Jurkat, Clone E6-1 (cell line): ENCODE data around the gene KIF6.

ENCODE experiments used
- DNase-seq: peaks from one replicate; pipeline ENCODE4 v3.0.0-alpha.2; 2011; ENCODE audit warnings: low read depth, low spot score
- H3K4me3 ChIP-seq: 2 replicates; pipeline ENCODE4 v1.5.1; 2011; ENCODE audit warnings: mild to moderate bottlenecking, low read length, control low read depth, moderate library complexity

The KIF6 gene

DNA sequence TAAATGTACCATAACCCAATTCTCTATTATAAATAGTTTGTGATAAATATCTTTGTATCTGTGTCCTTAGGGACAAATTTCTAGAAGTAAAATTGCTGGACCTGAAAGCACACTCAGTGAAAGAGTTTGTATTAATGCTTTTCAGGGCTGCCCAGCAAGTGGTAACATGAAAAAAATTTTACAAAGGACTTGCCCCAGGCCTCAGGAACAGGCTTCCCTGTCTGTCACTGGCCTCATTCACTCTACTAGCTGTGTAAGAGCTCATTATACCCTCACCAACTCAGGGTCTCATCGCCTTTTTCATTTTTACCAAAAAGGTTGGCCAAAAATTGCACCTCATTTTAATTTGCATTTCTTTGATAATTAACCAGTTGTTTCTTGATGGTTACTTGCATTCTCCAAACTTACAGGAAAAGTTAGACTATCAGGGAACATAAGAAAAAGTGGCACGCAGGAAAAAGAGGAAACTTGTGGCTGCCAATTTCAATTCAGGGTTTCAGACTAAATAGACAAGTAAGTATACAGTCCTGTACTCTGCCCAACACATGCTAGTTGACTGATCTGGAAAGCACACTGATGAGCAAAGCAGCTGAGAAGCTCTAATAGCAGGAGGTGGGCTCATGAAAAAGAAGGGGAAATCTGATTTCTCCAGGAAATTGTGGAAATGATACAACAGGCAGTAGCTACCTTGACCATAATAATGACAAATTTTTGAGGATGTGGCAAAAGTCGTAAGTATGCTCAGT is 161.5 kb downstream of the KIF6 start:
- DNase-seq, result no peak
- H3K4me3 ChIP-seq, result no peak overlapping the region

DNA sequence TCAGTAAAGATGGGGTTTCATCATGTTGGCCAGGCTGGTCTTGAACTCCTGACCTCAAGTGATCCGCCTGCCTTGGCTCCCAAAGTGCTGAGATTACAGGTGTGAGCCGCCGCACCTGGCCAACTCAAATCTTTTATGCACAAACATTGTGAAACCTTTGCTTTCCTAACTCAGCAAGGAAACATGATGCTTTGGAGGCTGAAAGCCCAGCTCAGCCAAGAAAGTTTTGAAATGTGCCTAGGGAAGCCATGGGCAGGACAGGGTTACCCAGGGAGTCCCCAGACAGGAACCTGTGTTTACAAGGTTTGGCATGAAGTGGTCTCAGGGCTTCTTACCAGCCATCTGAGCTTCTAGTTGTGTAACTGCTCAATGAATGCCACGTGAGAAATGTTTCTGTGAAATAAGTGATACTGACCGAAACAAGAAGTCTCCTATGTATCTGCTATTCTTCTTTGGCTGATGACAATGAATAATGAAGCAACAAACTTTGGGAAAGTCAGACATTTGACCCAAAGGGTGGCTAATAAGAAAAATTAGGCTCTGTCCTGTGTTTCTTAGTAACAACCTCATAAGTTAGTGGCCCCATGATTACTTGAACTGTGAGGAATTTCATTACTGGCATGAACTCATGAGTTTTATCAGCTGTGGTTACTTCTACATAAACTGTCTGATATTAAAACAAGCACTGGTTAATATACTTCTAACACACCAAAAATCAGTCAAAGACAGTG is 163.5 kb downstream of the KIF6 start:
- H3K4me3 ChIP-seq, result no peak overlapping the region
- DNase-seq, result no peak

DNA sequence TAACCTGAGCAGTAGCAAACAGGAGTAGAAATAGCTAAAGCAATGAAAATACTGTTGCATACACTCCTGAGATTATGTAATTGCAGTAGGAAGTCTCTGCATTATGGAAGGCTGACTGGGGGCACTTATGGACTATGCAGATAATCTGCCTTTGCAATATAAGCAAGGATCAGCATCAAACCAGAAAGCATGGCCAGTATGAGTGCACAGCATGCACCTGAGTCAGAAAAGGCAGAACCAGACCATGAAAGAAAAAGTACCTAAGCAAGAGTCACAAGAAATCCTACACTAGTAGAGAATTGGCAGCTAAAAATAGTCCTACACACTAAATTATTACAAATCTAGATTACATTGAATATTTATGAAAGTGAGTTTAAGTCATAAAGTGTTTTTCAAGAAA is 164.3 kb downstream of the KIF6 start:
- no peak for DNase-seq
- H3K4me3 ChIP-seq, result no peak overlapping the region

DNA sequence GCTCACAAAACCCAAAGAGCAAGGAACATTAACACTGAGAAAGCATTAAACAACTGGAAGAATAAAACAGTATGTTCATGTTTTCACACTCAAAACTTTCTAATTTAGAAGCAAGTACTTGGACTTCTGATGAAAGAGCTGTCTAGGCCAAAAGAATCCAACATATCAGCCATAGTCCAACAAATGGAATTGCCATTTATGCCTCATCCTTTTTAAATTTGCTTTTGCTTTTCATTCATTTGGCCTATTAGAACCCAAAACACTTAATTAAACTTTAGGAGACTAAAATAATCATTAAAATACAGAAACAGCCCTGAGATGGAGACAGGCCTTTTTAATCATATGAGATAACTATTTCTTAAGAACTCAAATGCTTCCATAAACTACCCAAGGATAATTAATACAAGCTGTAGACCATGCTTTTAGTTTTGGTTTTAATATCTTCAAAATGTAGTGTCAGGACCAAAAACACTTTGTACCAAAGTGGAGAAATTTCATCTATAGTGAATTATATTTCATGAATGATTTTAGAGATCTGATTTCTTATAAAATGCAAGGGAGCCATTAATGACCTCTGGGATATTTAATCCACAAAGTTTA is 166.5 kb downstream of the KIF6 start:
- H3K4me3 ChIP-seq, result no peak overlapping the region
- no peak for DNase-seq

DNA sequence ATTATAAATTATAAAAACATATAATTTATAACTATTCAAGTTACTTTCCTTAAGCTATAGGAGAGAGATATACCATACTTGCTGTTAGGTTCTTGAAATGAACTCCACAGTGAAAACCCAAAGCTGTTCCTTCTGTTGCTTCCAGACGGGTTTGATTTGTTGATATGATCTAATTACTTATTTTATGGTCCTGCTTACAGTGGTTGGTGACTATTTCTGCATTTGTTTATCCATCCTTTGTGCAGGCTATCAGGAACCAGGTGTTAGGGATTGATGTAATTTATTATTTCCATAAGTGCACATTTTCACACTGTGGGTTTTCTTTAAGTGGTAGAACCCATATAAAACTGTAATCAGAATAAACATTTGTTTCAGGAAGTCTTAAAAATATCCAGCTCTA is 167.1 kb downstream of the KIF6 start:
- H3K4me3 ChIP-seq, result no peak overlapping the region
- DNase-seq, result no peak

DNA sequence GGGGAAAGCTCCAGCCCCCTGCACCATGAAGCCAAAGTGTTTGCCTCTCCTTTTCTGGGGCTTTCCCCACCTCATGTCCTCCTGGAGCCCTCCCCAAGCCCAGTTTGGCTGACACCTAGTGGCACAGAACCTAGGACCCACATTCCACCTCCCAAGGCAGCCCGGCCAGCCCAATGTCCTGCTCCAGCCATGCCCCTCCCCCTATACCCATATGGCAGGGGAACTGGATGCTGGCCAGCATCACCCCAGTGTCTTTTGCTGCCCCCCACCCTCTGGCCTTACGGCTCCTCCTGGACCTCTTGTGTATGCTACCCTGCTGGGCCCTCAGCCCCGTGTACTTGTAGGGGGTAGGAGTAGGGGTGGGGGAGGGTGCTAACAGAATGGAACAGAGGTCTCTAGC is 170.1 kb downstream of the KIF6 start:
- no peak for DNase-seq
- no peak overlapping the region for H3K4me3 ChIP-seq

DNA sequence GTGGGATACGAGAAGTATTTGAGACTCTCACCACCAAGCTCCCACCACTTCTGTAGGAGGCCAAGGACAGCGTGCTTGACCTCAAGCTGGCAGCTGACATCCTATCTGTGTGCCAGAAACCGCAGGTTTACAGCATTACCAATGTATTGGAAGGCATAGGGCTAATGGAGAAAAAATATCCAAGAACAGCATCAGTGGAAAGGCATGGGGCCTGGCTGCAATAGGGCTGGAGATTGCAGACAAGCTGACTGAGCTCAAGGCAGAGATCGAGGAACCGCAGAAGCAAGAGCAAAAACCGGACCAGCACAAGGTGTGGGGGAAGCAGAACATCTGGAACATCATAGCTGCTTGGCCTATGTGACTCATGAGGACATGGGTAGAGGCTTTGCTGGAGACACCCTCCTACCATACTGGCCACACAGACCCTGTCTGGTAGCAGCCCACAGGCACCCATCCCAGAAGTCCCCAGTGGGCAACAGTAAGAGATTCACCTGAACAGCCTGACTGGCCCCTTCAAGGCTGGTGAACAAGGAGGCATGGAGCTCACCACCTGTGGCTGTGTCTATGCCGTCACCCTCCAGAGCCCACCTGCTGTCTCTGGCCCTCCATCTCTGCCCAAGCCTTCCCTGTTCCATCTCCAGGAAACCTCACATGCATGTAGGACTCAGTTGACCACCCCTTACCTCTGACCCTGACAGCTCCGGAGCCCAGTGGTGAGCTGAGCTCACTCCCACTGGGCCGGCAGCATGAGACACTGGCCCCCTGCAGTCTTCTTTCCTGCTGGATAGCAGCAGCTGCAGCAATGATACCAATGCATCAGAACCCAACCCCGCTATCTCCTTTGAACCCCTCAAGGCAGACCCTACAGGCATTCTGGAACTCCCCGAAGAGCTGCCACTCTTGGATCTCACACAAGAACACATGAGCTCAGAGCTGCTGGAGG is 171.1 kb downstream of the KIF6 start:
- no peak overlapping the region for H3K4me3 ChIP-seq
- DNase-seq, result no peak

DNA sequence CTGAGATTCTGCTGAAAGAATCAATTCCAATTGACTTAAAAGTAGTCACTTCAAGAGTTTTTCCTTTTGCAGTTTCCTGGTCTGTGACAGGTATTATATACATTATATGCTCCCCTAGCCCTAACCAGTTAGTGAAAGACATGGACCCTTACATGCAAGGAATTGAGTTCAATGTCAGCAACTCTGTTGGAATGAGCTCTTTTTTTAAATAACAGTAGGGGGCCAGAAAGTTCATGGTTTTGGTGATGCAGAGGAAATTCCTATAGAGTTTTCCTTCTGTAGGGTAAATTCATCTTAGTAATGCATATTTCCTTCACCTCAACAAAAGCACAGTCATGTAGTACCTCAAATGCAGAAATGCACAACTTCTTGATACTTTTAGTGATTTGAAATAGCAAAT is 172.2 kb downstream of the KIF6 start:
- DNase-seq, result no peak
- no peak overlapping the region for H3K4me3 ChIP-seq

DNA sequence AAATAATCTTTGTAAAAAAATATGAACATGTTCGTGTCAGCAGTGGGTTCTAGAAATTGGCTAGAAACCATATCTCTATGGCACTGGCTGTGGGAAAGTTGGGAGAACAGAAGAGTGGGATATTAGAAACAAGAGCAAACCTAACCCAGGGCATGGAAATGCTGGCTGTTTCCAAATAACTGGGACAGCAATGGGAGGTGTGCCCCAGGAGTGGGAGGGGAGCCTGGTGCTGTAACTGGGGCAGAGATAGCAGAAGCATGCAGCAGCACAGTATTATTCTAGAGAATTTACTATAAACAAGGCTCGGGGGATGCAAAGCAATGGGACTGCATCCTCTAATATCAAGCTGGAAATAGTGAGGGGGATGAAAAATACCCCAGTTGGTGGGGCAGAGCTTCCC is 175.0 kb downstream of the KIF6 start:
- no peak overlapping the region for H3K4me3 ChIP-seq

DNA sequence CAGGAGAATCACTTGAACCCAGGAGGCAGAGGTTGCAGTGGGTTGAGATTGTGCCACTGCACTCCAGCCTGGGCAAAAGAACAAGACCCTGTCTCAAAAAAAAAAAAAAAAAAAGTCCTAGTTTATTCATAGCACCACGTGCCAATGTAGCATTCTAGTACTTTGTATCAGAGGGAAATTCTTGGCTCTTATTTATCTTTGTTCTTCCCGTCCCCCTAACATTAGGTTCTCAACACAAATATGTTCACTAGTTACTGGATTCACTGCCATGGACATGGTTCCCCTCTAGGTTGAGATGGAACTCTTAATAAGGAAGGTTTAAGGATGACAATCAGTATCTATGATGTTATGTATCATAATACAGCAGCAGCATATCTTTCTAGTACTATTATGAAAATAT is 178.5 kb downstream of the KIF6 start:
- H3K4me3 ChIP-seq, result no peak overlapping the region
- no peak for DNase-seq

More for the DNA sequence above, 175.0 kb downstream of the KIF6 start:
- DNase-seq, result no peak

DNA sequence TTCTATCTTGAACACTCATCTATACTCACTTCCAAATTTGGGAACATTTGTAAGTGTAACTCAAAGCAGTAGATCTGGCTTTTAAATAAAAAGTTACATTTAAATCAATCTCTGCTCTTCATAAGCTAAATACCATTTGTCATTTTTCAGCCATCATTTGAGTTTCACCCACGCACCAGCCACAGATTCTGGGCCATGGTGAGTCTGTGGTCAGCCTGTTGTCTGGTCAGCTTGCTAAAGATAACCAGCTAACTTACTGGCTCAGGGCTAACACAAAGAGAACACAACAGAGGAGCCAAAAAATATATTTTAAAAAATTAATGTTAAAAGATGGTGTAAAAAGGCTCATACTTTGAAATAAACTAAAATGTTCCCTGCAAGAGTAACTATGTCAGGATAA is 181.3 kb downstream of the KIF6 start:
- H3K4me3 ChIP-seq, result no peak overlapping the region

DNA sequence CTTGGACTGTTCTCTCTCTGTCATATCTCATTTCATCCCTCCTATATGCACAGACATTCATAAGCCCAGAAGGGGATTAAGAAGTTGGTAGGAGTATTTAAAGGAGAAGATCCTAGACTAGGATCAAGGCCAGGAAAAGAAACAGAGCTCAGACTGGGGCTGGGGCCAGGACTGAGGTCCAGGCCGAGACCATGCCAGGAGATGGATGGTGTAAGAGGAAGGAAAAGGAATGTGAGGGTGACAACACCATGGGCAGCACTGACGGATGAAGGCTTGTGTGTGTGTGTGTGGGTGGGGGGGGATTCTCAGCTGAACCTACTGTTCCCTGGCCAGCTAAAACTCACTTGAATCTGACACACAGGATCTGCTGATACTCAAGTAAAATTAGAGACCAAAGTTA is 182.1 kb downstream of the KIF6 start:
- H3K4me3 ChIP-seq, result no peak overlapping the region
- no peak for DNase-seq

More for the DNA sequence above, 181.3 kb downstream of the KIF6 start:
- no peak for DNase-seq

DNA sequence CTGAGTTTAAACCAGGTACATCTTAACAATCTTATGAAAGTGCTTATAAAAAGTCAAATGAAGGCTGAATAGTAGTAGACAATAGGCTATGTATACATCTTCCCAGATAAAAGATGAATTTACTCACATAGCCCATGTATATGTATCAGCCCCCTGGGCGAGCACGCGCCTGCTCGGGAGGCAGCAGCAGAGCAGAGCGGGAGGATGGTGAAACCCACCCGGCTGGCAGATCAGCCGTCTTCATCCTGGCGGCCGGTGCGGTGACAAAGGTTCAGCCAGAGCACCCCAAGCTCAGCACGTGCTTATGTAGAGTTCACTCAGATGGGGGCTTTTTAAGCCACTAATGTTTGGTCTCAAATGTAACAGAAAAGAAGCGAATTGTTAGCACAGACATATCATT is 184.8 kb downstream of the KIF6 start:
- H3K4me3 ChIP-seq, result no peak overlapping the region
- no peak for DNase-seq

DNA sequence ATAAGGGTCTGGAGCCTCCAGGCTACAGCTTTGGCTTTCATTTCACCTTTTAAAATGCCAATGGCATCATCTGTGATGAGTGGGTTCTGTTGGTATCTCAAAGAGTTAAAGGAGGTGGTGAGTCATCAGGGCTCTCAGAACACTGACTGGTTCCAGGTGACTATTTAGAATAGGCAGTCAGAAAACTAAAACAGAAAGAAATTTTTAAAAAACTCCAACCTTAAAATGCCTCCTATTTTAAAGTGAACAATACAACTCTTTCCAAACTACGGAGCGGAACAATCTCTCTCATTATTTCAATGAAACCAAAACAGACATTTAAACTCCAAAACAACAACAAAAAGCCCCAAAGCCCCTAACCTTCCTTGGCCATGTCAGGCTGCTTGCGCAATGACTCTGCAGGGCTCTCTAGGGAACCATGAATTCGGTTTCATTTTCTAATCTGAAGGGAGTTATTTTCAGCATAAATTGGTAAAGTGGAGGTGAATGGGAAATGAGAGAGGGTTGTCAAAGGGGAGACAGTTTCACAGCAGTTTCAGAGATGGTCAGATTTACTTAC is 194.9 kb downstream of the KIF6 start:
- DNase-seq, result no peak

DNA sequence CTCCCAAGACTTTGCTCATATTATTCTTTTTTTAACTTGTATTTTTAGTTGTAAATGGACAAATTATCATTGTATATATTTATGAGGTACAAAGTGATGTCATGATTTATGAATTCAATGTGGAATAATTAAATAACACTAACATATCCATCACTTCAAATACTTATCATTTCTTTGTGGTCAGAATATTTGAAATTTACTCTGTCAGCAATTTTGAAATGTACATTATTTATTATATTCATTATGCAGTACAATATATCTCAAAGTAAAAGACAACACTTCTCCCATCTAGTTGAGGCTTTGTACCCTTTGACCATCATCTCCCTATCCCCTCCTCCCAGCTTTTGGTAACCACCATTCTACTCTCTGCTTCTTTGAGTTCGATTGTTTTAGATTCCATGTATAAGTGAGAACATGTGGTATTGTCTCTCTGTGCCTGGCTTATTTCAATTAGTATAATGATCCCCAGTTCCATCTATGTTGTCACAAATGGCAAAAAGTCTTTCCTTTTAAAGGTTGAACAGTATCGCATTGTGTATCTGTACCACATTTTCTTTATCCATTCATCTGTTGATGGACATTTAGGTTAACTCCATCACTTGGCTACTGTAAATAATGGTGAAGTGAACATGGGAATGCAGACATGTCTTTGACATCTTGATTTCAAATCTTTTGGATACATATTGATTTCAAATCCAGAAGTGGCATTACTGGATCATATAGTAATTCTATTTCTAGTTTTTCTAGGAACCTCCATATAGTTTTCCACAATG is 197.2 kb downstream of the KIF6 start:
- DNase-seq, result no peak

More for the DNA sequence above, 194.9 kb downstream of the KIF6 start:
- no peak overlapping the region for H3K4me3 ChIP-seq

DNA sequence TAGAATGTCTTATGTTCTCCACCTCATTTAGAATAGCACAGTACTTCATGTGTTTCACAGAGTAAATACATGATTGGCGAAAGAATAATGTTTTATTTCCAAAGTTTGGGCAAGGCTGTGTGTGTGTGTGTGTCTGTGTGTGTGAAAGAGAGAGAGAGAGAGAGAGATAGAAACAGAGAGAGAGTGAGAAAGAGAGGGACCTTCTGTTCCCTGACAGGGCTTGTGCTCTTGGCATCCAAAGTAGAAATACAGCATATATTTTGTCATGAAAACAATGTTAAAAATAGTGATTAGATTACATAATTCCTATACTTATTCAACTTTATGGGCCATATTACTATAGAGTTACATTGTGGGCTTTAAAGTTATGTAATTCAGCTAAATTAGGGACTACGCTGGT is 201.2 kb downstream of the KIF6 start:
- no peak overlapping the region for H3K4me3 ChIP-seq

More for the DNA sequence above, 197.2 kb downstream of the KIF6 start:
- H3K4me3 ChIP-seq, result no peak overlapping the region

DNA sequence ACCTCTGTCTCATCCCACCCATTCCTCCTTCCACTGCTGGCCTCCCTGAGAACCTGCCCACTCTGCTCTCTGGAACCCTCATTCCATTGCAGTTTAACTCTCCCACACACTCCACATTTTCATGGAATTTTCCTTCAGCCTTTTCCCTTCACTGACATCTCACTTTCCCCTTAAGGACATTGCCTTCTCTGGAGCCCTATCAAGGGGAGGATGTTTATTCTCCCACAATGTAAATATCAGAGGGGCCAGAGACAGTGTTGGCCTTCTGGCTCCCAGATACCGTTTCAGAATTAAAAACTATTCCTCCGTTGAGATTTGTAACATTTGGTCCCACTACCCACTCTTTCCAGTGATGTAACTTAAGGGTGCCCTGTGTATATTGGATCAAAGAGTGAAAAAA is 203.2 kb downstream of the KIF6 start:
- no peak overlapping the region for H3K4me3 ChIP-seq

More for the DNA sequence above, 201.2 kb downstream of the KIF6 start:
- DNase-seq, result no peak

DNA sequence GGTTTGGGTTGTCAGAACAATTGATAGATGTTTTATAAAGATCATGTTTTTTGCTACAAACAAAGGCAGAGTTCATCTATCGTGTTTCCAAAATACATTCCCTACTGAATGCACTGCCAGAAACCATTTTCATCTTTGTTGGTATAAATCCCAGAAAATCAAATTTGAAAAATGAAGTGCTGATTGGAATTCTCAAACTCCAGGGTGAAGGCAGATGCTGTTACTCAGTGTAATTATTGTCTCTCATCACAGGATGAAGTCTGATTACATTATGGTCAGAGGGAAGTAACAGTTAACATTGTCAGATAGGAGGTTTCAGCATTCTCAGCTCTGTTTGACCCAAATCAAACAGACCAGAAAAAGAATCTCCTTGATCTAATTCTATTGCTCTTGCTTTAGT is 204.3 kb downstream of the KIF6 start:
- no peak overlapping the region for H3K4me3 ChIP-seq
- no peak for DNase-seq

More for the DNA sequence above, 203.2 kb downstream of the KIF6 start:
- DNase-seq, result no peak
